Neural progenitor cell (in vitro differentiated cells): Measurements from ENCODE around the gene TSNAXIP1.

Experiments used
- CTCF ChIP-seq: fragments of 200-600 bp; sonication (generic); IDR thresholded peaks from 2 replicates; pipeline ENCODE4 v1.5.1; 2017; ENCODE audit warnings: antibody characterized with exemption, mild to moderate bottlenecking
- EZH2 ChIP-seq: fragments of 200-600 bp; sonication (generic); IDR thresholded peaks from 2 replicates; pipeline ENCODE4 v1.6.1; 2017; ENCODE audit warnings: antibody characterized with exemption, mild to moderate bottlenecking, moderate library complexity
- EZH2phosphoT487 ChIP-seq: fragments of 200-600 bp; sonication (generic); IDR thresholded peaks from 2 replicates; pipeline ENCODE4 v1.6.1; 2017; ENCODE audit warnings: antibody characterized with exemption

GRCh38 chr16:67781565-67781921 is 25.1 kb upstream of the TSNAXIP1 start:
- TF ChIP-seq CTCF: no peak
- no peak for TF ChIP-seq EZH2
- no peak for TF ChIP-seq EZH2phosphoT487
